NB4 (cell line): ENCODE data around the gene EAF1.

ENCODE experiments used
- CTCF ChIP-seq: IDR thresholded peaks from one replicate; pipeline ENCODE4 v1.5.1; 2012; ENCODE audit warnings: low read depth, low read length
- MAX ChIP-seq: IDR thresholded peaks from 2 replicates; pipeline ENCODE4 v1.6.1; 2011; ENCODE audit warnings: low read depth, low read length
- MYC ChIP-seq: IDR thresholded peaks from 2 replicates; pipeline ENCODE4 v1.6.1; 2011; ENCODE audit warnings: low read depth, low read length
- POLR2A ChIP-seq: IDR thresholded peaks from 2 replicates; pipeline ENCODE4 v1.6.1; 2011; ENCODE audit warnings: mild to moderate bottlenecking; ENCODE audit not compliant: insufficient read length; ENCODE audit errors: extremely low read depth

- TF ChIP-seq CTCF (no peak), POLR2A (no peak), MYC (no peak), MAX (no peak)
Observed at GRCh38 chr3:15490158-15490557, 62.8 kb downstream of the EAF1 start.
